Naive thymus-derived CD4-positive, alpha-beta T cell (primary cell): ENCODE results near the gene PPFIA4. TPM values are rescaled to one million over a fixed set of nuclear protein-coding genes. Genes with fewer than 3 reads are reported as not detected.
A peak's percentile ranks its signal among the peaks of the same experiment; 100 is the strongest.

ENCODE experiments used
- ATAC-seq: fragments of 150-1000 bp; cut with Tn5 transposase; 2 replicates; pipeline ENCODE4 v1.10.0; 2021; ENCODE audit warnings: mild to moderate bottlenecking, moderate library complexity
- CTCF ChIA-PET: fragments of 350-600 bp; sonication (Branson Sonifier 250); formaldehyde crosslinking; loops from one replicate; lab custom pipeline; 2021; ENCODE audit warnings: antibody characterized with exemption; lab: Charles Lee
- POLR2A ChIA-PET: fragments of 350-600 bp; sonication (Branson Sonifier 250); formaldehyde crosslinking; loops from one replicate; lab custom pipeline; 2021; ENCODE audit warnings: antibody characterized with exemption, inconsistent platforms; lab: Charles Lee
- DNase-seq, 9 donors: peaks; one replicate each; pipeline versions ENCODE4 v3.0.0 to v3.0.0-alpha.2; 2020 to 2022; ENCODE audit warnings: mixed read lengths in 1 of 9
- H3K27ac ChIP-seq: one replicate; pipeline ENCODE4 v1.7.0; 2013; ENCODE audit warnings: mild to moderate bottlenecking, low read depth, low read length, moderate library complexity
- H3K27me3 ChIP-seq, 2 donors: one replicate each; pipeline ENCODE4 v1.7.0; 2013; ENCODE audit warnings: low read length in 2 of 2, mild to moderate bottlenecking in 2 of 2, moderate library complexity in 2 of 2; ENCODE audit not compliant: control insufficient read depth in 2 of 2, insufficient read depth in 2 of 2
- H3K36me3 ChIP-seq, 3 experiments: 1 replicate in 2 of 3; 2 replicates in 1 of 3; pipeline ENCODE4 v1.7.0; 2013; ENCODE audit warnings: low read length in 3 of 3, mild to moderate bottlenecking in 3 of 3, moderate library complexity in 1 of 3; ENCODE audit not compliant: insufficient read depth in 3 of 3, control insufficient read depth in 2 of 3
- H3K4me1 ChIP-seq, 2 donors: one replicate each; pipeline ENCODE4 v1.7.0; 2013; ENCODE audit warnings: low read length in 2 of 2, mild to moderate bottlenecking in 2 of 2, moderate library complexity in 1 of 2; ENCODE audit not compliant: control insufficient read depth in 2 of 2, insufficient read depth in 2 of 2
- H3K4me3 ChIP-seq: 2 replicates; pipeline ENCODE4 v1.7.0; 2013; ENCODE audit warnings: mild to moderate bottlenecking, low read length
- H3K9me3 ChIP-seq, 3 experiments: 1 replicate in 2 of 3; 2 replicates in 1 of 3; pipeline ENCODE4 v1.7.0; 2013; ENCODE audit warnings: low read length in 3 of 3; ENCODE audit not compliant: control insufficient read depth in 2 of 3
- H3K27ac Mint-ChIP-seq, 9 donors: one replicate each; pipeline ENCODE4 v1.8.0; 2020 to 2022; ENCODE audit warnings: mixed read lengths in 9 of 9, mild to moderate bottlenecking in 8 of 9, moderate library complexity in 5 of 9, inconsistent platforms in 2 of 9
- H3K27me3 Mint-ChIP-seq, 5 donors: one replicate each; pipeline ENCODE4 v1.8.0; 2021 to 2022; ENCODE audit warnings: mixed read lengths in 5 of 5, mild to moderate bottlenecking in 1 of 5
- H3K36me3 Mint-ChIP-seq, 5 donors: one replicate each; pipeline ENCODE4 v1.8.0; 2020 to 2022; ENCODE audit warnings: mixed read lengths in 5 of 5, mild to moderate bottlenecking in 3 of 5, inconsistent platforms in 1 of 5
- H3K4me1 Mint-ChIP-seq, 7 donors: one replicate each; pipeline ENCODE4 v1.8.0; 2020 to 2022; ENCODE audit warnings: mixed read lengths in 7 of 7, mild to moderate bottlenecking in 3 of 7, inconsistent platforms in 1 of 7
- H3K4me3 Mint-ChIP-seq, 10 donors: one replicate each; pipeline ENCODE4 v1.8.0; 2020 to 2022; ENCODE audit warnings: mild to moderate bottlenecking in 10 of 10, mixed read lengths in 10 of 10, moderate library complexity in 6 of 10, inconsistent platforms in 2 of 10
- H3K9me3 Mint-ChIP-seq, 11 donors: one replicate each; pipeline ENCODE4 v1.8.0; 2020 to 2022; ENCODE audit warnings: mixed read lengths in 11 of 11, mild to moderate bottlenecking in 4 of 11, inconsistent platforms in 1 of 11, moderate library complexity in 1 of 11
- intact Hi-C, 2 donors: fragments of 100-400 bp; cut with micrococcal nuclease; formaldehyde crosslinking; loops; one replicate each; pipeline ENCODE4 v1.15.1; 2023
- polyA plus RNA-seq, 2 donors: library from polyadenylated mRNA; unstranded; fragments of 300-500 nt; fragmentation: Illumina TruSeq; gene quantifications; one replicate each; pipeline ENCODE4 v1.2.3, GENCODE V29; 2021
- total RNA-seq, 6 experiments: library from RNA in 5 of 6; stranded (reverse) in 5 of 6; gene quantifications; 1 replicate in 5 of 6; 2 replicates in 1 of 6; pipeline ENCODE4 v1.2.3 and lab custom pipeline; 2021 to 2026

The PPFIA4 gene
- total and polyA plus RNA-seq, 7 experiments from 2014 or later = 0.40 to 45.5 (median 2.4) TPM; not detected in 2

- Histone ChIP-seq H3K4me1 (no peaks in the 10 kb centered on the region), H3K4me3 (no peak overlapping the region), H3K27me3 (no peaks in the 10 kb centered on the region), H3K9me3 (no peaks in the 10 kb centered on the region), H3K36me3 (no peaks in the 10 kb centered on the region), H3K27ac (no peak overlapping the region)
- no peak overlapping the region for H3K4me3 Mint-ChIP-seq
- no peaks in the 10 kb centered on the region for H3K4me1 Mint-ChIP-seq
- CTCF ChIA-PET = no interaction called here
- H3K27ac Mint-ChIP-seq = no peak overlapping the region
- POLR2A ChIA-PET = no interaction called here
- intact Hi-C loops = no loop called here
- ATAC-seq (no peak), DNase-seq (no peak)
- H3K36me3 Mint-ChIP-seq = no peaks in the 10 kb centered on the region
- H3K9me3 Mint-ChIP-seq = no peaks in the 10 kb centered on the region
- H3K27me3 Mint-ChIP-seq = peaks cover 5 to 39% (median 25%) of the 10 kb centered on the region in 5 donors
Measured at GRCh38 chr1:203082231-203082505, 55.9 kb downstream of the PPFIA4 start.

DNA sequence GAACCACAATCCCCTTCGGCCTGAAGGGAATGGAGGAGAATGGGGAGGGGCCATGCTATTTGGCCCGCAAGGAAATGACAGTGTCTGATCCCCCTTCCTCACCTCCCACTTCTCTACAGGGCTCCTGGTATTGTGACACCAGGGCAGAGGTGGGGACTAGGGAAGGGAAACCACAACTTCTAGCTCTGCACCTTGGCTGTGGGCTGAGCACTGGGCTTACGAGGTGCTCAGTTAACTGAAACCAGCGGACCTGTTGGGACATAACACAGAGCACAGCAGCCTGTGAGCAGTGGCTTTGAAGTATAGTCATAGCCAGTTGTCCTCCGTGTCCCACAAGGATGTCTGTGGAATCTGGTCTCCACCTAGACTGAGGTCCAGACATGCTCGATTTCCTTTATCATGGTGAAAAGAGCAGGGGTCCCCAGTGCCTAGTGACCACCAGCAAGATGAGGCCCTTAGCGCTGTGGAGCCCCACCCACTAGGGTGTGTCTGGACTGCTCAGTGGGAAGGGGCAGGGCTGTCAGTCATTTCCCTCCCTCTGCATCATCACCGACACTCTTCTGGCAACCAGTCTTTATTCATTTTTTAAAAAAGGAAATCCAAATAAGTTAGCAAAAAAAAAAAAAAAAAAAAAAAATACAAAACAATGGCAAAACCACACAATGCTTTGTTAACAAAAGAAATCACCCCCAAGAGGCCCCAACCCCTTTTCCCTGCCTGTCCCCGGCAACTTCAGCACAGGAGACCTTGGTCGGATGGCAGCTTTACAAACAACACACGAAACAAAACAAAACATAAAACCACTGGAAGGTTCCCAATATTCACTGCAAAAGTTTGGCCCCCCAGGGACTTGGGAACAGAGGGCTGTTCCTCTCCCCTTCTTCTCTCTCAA is 56.5 kb downstream of the PPFIA4 start:
- CTCF ChIA-PET = no interaction called here
- H3K36me3 ChIP-seq = no peaks in the 10 kb centered on the region
- intact Hi-C loops = no loop called here
- H3K4me3 ChIP-seq = no peak overlapping the region
- no peaks in the 10 kb centered on the region for H3K4me1 ChIP-seq
- no peak overlapping the region for H3K4me3 Mint-ChIP-seq
- H3K36me3 Mint-ChIP-seq = no peaks in the 10 kb centered on the region
- H3K27me3 ChIP-seq = no peaks in the 10 kb centered on the region
- POLR2A ChIA-PET = no interaction called here
- no peaks in the 10 kb centered on the region for H3K9me3 ChIP-seq
- H3K27me3 Mint-ChIP-seq = peaks cover 6 to 34% (median 19%) of the 10 kb centered on the region in 5 donors
- H3K27ac Mint-ChIP-seq = no peak overlapping the region
- ATAC-seq (no peak), DNase-seq (peak in 1 of 9 donors; percentile 17)
- no peaks in the 10 kb centered on the region for H3K4me1 Mint-ChIP-seq
- no peaks in the 10 kb centered on the region for H3K9me3 Mint-ChIP-seq
- no peak overlapping the region for H3K27ac ChIP-seq

DNA sequence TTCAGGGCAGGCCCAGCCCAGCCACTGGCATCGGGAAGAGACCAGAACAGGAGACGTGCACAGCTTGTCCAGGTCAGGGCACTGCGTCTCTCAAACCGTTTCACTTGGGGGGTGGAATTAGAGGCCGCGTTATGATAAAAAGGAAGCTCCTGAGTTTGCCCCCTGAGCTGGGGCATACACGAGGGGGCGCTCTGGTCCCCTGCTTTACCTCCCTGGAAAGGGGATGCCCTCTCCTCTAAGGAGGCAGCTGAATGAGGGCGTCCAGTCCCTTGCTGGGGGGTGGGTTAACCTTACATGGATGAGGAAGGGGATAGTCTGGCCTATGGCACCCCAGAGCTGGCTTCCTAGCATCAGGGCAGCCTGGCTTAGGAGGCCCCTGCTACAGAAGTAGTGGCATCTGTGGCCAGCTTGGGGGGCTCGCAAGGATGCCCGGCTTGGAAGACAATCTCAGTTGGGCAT is 57.2 kb downstream of the PPFIA4 start:
- no peaks in the 10 kb centered on the region for H3K36me3 Mint-ChIP-seq
- POLR2A ChIA-PET = no interaction called here

DNA sequence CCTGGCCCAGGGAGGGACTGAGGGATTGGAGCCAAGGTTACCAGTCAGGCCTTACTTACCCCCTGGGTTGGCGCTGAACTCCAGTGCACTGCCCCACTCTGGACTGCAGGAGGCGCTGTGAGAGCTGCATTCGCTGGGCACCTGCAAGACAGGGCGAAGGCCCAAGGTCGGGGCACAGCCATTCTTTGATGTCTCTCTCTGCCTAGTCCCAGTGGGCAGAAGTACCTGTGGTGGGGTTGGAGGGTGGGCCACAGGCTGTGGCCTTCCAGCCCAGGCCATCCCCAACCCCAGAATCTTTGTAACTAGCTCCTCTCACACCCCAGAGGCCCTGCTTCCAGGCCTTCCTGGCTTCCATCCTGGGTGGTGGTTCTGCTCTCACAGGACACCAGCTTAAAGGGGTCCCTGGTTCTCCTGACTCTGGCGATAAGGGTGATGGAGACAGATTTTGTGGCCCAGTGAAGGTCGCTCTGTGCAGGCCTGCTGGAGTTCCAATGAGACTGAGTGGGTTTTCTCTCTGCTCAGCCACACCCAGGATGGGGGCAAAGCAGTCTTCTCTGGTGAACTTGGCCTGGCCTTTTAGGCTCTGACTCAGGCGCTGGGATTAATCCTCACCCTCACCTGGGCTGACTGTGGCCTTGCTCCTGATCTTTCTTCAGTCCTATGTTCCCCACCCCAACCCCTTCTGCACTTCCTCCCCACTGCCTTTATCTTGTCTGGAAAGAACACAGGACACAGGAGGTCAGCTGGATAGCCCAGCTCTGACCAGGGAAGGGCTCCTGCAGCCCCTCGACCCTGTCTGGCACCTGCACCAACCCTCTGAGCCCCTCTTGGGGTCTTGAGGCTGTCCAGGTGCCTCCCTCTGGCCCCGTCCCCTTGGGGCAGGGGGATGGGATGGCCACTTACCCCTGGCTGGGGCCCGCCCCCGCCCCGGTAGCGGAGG is 58.6 kb downstream of the PPFIA4 start:
- Mint-ChIP-seq H3K4me1 (no peaks in the 10 kb centered on the region), H3K27ac (peak overlapping the region in 1 of 9 donors; percentile 70), H3K27me3 (peaks cover 5 to 23% (median 10%) of the 10 kb centered on the region in 5 donors), H3K36me3 (no peaks in the 10 kb centered on the region), H3K4me3 (no peak overlapping the region), H3K9me3 (no peaks in the 10 kb centered on the region)
- ATAC-seq (peak; percentile 40), DNase-seq (peak in 1 of 9 donors; percentile 38)
- Histone ChIP-seq H3K9me3 (no peaks in the 10 kb centered on the region), H3K27ac (no peak overlapping the region), H3K4me3 (no peak overlapping the region), H3K36me3 (no peaks in the 10 kb centered on the region), H3K27me3 (no peaks in the 10 kb centered on the region), H3K4me1 (no peaks in the 10 kb centered on the region)
- ChIA-PET CTCF (no interaction called here), POLR2A (no interaction called here)
- intact Hi-C loops = no loop called here

More for the DNA sequence above, 57.2 kb downstream of the PPFIA4 start:
- Histone ChIP-seq H3K4me1 (no peaks in the 10 kb centered on the region), H3K9me3 (no peaks in the 10 kb centered on the region), H3K27ac (no peak overlapping the region), H3K36me3 (no peaks in the 10 kb centered on the region), H3K4me3 (no peak overlapping the region), H3K27me3 (no peaks in the 10 kb centered on the region)
- intact Hi-C loops = no loop called here
- DNase-seq = no peak
- CTCF ChIA-PET = no interaction called here
- H3K9me3 Mint-ChIP-seq = no peaks in the 10 kb centered on the region
- ATAC-seq = no peak
- no peak overlapping the region for H3K4me3 Mint-ChIP-seq
- peaks cover 10 to 33% (median 13%) of the 10 kb centered on the region in 5 donors for H3K27me3 Mint-ChIP-seq
- H3K4me1 Mint-ChIP-seq = no peaks in the 10 kb centered on the region
- no peak overlapping the region for H3K27ac Mint-ChIP-seq

DNA sequence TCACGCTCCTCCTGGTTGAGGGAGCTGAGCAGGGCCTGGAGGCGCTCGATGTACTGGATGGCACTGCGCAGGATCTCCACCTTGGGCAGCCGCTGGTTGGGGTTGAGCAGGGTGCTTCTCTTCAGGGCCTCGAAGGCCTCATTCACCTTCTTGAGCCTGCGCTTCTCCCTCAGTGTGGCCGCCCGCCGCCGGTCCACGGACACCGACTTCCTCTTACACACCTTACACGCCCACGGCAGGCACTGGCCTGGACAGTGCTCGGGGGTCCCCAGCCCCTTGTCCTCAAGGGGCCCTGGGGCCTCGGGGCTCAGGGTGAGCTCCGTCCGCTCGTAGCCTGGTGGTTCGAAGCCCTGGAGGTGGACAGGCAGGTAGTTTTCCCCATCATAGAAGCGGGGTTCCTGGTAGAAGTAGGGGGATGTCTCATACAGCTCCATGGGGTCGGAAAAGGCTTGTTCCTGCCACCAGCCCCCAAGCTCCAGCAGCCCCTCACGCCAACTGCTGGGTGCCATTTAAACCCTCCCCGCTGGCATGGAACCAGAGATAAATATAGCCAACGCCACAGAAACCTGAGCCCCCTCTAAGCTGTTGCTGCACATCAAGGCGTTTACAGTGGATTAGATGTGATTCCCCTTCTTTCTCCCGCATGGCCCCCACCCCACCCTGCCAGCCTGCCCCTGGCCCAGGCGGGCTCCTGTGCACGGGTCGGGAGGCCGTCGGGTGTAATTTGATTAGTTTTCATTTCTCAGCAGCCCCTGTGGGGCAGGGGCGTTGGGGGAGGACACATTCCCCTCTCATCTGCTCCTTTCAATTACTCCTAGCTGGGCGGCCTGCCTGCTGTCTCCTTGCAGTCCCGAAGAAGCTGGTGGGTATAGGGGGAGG is 59.5 kb downstream of the PPFIA4 start, which contains the start of gene MYOG:
Gene MYOG, minus strand, starts transcription at position 485 of the 879 bp plus-strand sequence. Its CDS starts 51 bp downstream, at position 434.
- no peak within 1 kb of the TSS for H3K4me3 Mint-ChIP-seq
- DNase-seq (no peak), ATAC-seq (no peak)
- Histone ChIP-seq H3K4me1 (no peaks in the 10 kb centered on the region), H3K27ac (no peak within 1 kb of the TSS), H3K36me3 (no peaks in the 10 kb centered on the region), H3K27me3 (no peaks in the 10 kb centered on the region), H3K4me3 (no peak within 1 kb of the TSS), H3K9me3 (no peaks in the 10 kb centered on the region)
- ChIA-PET POLR2A (no interaction called here), CTCF (no interaction called here)
- intact Hi-C loops = no loop called here
- no peaks in the 10 kb centered on the region for H3K9me3 Mint-ChIP-seq
- H3K27me3 Mint-ChIP-seq = peaks cover 5 to 20% (median 14%) of the 10 kb centered on the region in 5 donors
- no peaks in the 10 kb centered on the region for H3K36me3 Mint-ChIP-seq
- H3K4me1 Mint-ChIP-seq = no peaks in the 10 kb centered on the region
- peak within 1 kb of the TSS in 1 of 9 donors; percentile 70 for H3K27ac Mint-ChIP-seq
